ENCODE data around the gene OTUD3.

Gene OTUD3

GRCh38 chr1:19957779-19958178 lies 75.6 kb downstream of the OTUD3 start:
- no peak for DNase-seq

- no peak for DNase-seq
Measured at GRCh38 chr1:19960591-19960990, 78.4 kb downstream of the OTUD3 start.
